PC-3 (cell line): Measurements from ENCODE around the gene CXCL10.

ENCODE experiments used
- EZH2 ChIP-seq: fragments of 300-600 bp; sonication (generic); IDR thresholded peaks from one replicate; pipeline ENCODE4 v1.6.1; 2017; ENCODE audit warnings: antibody characterized with exemption, mild to moderate bottlenecking, low read length; ENCODE audit not compliant: unreplicated experiment
- EZH2phosphoT487 ChIP-seq: fragments of 300-600 bp; sonication (generic); IDR thresholded peaks from 2 replicates; pipeline ENCODE4 v1.6.1; 2018; ENCODE audit warnings: mild to moderate bottlenecking, antibody characterized with exemption, low read length, borderline replicate concordance

GRCh38 chr4:76011018-76011670 is 12.2 kb downstream of the CXCL10 start:
- TF ChIP-seq EZH2 (no peak), EZH2phosphoT487 (no peak)
